Breast epithelium (tissue), 4 donors: ENCODE results near the gene EDC3. TPM values are rescaled to one million over a fixed set of nuclear protein-coding genes. Genes with fewer than 3 reads are reported as not detected.

Experiments used
- DNase-seq, 2 donors: peaks; one replicate each; pipeline ENCODE4 v3.0.0-alpha.2; 2019; ENCODE audit warnings: low spot score in 2 of 2
- H3K27ac ChIP-seq, 2 donors: fragments of 200-600 bp; sonication (generic) in 1 of 2; one replicate each; pipeline ENCODE4 v1.5.1; 2016 to 2019; ENCODE audit warnings: mild to moderate bottlenecking in 1 of 2
- H3K27me3 ChIP-seq, 2 donors: fragments of 200-600 bp; sonication (generic) in 1 of 2; one replicate each; pipeline versions ENCODE4 v1.5.1 to v1.6.0; 2017 to 2019; ENCODE audit warnings: control low read depth in 1 of 2, mild to moderate bottlenecking in 1 of 2
- H3K36me3 ChIP-seq: fragments of 200-600 bp; one replicate; pipeline ENCODE4 v1.5.1; 2019
- H3K4me1 ChIP-seq, 2 donors: fragments of 200-600 bp; sonication (generic); one replicate each; pipeline ENCODE4 v1.5.1; 2016 to 2019; ENCODE audit warnings: control low read depth in 1 of 2
- H3K4me3 ChIP-seq, 3 donors: fragments of 200-600 bp; sonication (generic); 1 replicate in 2 of 3; 2 replicates in 1 of 3; pipeline ENCODE4 v1.5.1; 2016 to 2019; ENCODE audit warnings: mild to moderate bottlenecking in 3 of 3, moderate library complexity in 2 of 3
- H3K9me3 ChIP-seq, 2 donors: fragments of 200-600 bp; sonication (generic) in 1 of 2; one replicate each; pipeline ENCODE4 v1.5.1; 2016 to 2019; ENCODE audit warnings: control low read depth in 1 of 2
- POLR2A ChIP-seq: fragments of 450-650 bp; IDR thresholded peaks from one replicate; pipeline ENCODE4 v1.6.1; 2016; ENCODE audit warnings: antibody characterized with exemption, mild to moderate bottlenecking, moderate library complexity
- POLR2AphosphoS5 ChIP-seq, 3 donors: sonication (generic); formaldehyde crosslinking; IDR thresholded peaks; one replicate each; pipeline ENCODE4 v1.6.1; 2017; ENCODE audit warnings: antibody characterized with exemption in 3 of 3
- intact Hi-C: fragments of 100-400 bp; cut with DNase I; formaldehyde crosslinking; loops from one replicate; pipeline ENCODE4 v1.15.1; 2023; ENCODE audit warnings: low total_unique reads
- total RNA-seq, 3 donors: library from RNA; depleted of rRNA; stranded (reverse); fragments of >200 nt; gene quantifications; one replicate each; pipeline ENCODE4 v1.1.0, GENCODE V29; 2016
- TF ChIP-seq, protein P1 (sequence below), 3 donors: fragments of 450-650 bp; IDR thresholded peaks; one replicate each; pipeline ENCODE4 v1.5.1; 2016 to 2017; ENCODE audit warnings: antibody characterized with exemption in 3 of 3, mild to moderate bottlenecking in 3 of 3, moderate library complexity in 3 of 3

Gene EDC3
- total RNA-seq, 3 donors from 2014 or later: 13.8 to 21.7 (median 20.3) TPM

GRCh38 chr15:74669627-74670026, 26.2 kb downstream of the EDC3 start:
- H3K36me3 ChIP-seq: peaks cover 5% of the 10 kb centered on the region
- H3K4me3 ChIP-seq: no peak overlapping the region
- intact Hi-C loops: no loop called here
- H3K27ac ChIP-seq: no peak overlapping the region
- H3K27me3 ChIP-seq: no peaks in the 10 kb centered on the region
- H3K4me1 ChIP-seq: peaks cover 0 to under 1% of the 10 kb centered on the region in 2 donors
- no peaks in the 10 kb centered on the region for H3K9me3 ChIP-seq
- TF ChIP-seq POLR2A: no peak
- TF ChIP-seq POLR2AphosphoS5 (IDR thresholded peaks at IDR 0.05): no peak
- TF ChIP-seq, protein P1, sequence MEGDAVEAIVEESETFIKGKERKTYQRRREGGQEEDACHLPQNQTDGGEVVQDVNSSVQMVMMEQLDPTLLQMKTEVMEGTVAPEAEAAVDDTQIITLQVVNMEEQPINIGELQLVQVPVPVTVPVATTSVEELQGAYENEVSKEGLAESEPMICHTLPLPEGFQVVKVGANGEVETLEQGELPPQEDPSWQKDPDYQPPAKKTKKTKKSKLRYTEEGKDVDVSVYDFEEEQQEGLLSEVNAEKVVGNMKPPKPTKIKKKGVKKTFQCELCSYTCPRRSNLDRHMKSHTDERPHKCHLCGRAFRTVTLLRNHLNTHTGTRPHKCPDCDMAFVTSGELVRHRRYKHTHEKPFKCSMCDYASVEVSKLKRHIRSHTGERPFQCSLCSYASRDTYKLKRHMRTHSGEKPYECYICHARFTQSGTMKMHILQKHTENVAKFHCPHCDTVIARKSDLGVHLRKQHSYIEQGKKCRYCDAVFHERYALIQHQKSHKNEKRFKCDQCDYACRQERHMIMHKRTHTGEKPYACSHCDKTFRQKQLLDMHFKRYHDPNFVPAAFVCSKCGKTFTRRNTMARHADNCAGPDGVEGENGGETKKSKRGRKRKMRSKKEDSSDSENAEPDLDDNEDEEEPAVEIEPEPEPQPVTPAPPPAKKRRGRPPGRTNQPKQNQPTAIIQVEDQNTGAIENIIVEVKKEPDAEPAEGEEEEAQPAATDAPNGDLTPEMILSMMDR (IDR thresholded peaks at IDR 0.05): no peak
- DNase-seq: no peak

- no peak for DNase-seq
- TF ChIP-seq, protein P1 (IDR thresholded peaks at IDR 0.05): no peak
- TF ChIP-seq POLR2AphosphoS5 (IDR thresholded peaks at IDR 0.05) (no peak), POLR2A (no peak)
- peaks cover 5% of the 10 kb centered on the region for H3K36me3 ChIP-seq
- H3K27me3 ChIP-seq: no peaks in the 10 kb centered on the region
- intact Hi-C loops: no loop called here
- H3K4me1 ChIP-seq: peaks cover 0 to 8% of the 10 kb centered on the region in 2 donors
- H3K4me3 ChIP-seq: no peak overlapping the region
- H3K9me3 ChIP-seq: no peaks in the 10 kb centered on the region
- no peak overlapping the region for H3K27ac ChIP-seq
Observed at GRCh38 chr15:74667975-74668374, 27.8 kb downstream of the EDC3 start.

- H3K27ac ChIP-seq: peak overlapping the region; percentile 54 to 64
- H3K9me3 ChIP-seq: no peaks in the 10 kb centered on the region
- intact Hi-C loops: no loop called here
- DNase-seq: no peak
- TF ChIP-seq, protein P1 (IDR thresholded peaks at IDR 0.05): no peak
- no peak for TF ChIP-seq POLR2AphosphoS5 (IDR thresholded peaks at IDR 0.05)
- no peak for TF ChIP-seq POLR2A
- peaks cover 5% of the 10 kb centered on the region for H3K36me3 ChIP-seq
- H3K4me1 ChIP-seq: peaks cover 0 to 8% of the 10 kb centered on the region in 2 donors
- H3K27me3 ChIP-seq: no peaks in the 10 kb centered on the region
- no peak overlapping the region for H3K4me3 ChIP-seq
Observed at GRCh38 chr15:74664670-74665069, 31.2 kb downstream of the EDC3 start.

DNA sequence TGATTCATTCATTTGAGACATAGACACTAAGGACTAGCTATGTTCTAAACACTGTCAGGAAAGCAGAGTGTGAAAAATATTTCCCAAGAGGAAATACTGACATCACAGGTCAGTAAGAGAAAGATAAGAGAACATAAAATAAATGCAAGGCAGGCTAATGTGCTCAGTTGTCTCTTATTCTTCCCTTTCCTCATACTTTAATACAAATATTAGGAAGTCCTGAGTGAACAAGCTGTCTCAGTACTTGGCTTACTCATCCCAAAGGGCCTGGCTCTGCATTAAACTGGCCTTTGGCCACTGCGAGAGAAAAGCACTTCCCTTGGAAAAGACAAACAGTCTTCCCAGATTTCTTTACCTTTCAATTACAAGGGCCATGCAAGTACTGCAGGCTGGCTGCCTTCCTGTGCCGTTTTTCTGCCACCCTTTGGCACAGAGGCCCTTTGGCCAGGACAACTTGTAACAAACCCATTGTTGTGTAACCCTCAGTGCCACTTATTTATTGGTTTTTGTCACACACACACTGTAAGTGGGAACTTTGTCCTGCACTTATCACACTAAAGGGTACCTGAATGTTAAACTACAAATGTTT, 31.7 kb downstream of the EDC3 start:
- Histone ChIP-seq H3K27me3 (no peaks in the 10 kb centered on the region), H3K27ac (peak overlapping the region; percentile 54 to 64), H3K36me3 (peaks cover 5% of the 10 kb centered on the region), H3K9me3 (no peaks in the 10 kb centered on the region), H3K4me1 (peaks cover 0 to 8% of the 10 kb centered on the region in 2 donors), H3K4me3 (no peak overlapping the region)
- TF ChIP-seq POLR2AphosphoS5 (IDR thresholded peaks at IDR 0.05) (no peak), POLR2A (no peak)
- TF ChIP-seq, protein P1 (IDR thresholded peaks at IDR 0.05): no peak
- intact Hi-C loops: no loop called here
- DNase-seq: no peak

GRCh38 chr15:74663303-74664027, 32.4 kb downstream of the EDC3 start:
- Histone ChIP-seq H3K36me3 (peaks cover 5% of the 10 kb centered on the region), H3K9me3 (no peaks in the 10 kb centered on the region), H3K4me3 (no peak overlapping the region), H3K4me1 (peaks cover 0 to 8% of the 10 kb centered on the region in 2 donors), H3K27ac (peak overlapping the region; percentile 54 to 64), H3K27me3 (no peaks in the 10 kb centered on the region)
- DNase-seq: no peak
- TF ChIP-seq POLR2AphosphoS5 (IDR thresholded peaks at IDR 0.05): no peak
- TF ChIP-seq, protein P1 (IDR thresholded peaks at IDR 0.05): no peak
- TF ChIP-seq POLR2A: no peak
- intact Hi-C loops: no loop called here
